HepG2 (cell line): Measurements from ENCODE around the gene MAPRE3. TPM values are rescaled to one million over a fixed set of nuclear protein-coding genes. Genes with fewer than 3 reads are reported as not detected.
A peak's percentile ranks its signal among the peaks of the same experiment; 100 is the strongest.

Source experiments
- ATRX ChIP-seq: sonication (generic); formaldehyde crosslinking; IDR thresholded peaks from 2 replicates; pipeline ENCODE4 v1.4.0; 2020; ENCODE audit warnings: missing genetic modification reagents, borderline replicate concordance
- E2F5 ChIP-seq: sonication (generic); formaldehyde crosslinking; conservative IDR thresholded peaks from 2 replicates; pipeline ENCODE4 v1.4.0; 2020; ENCODE audit warnings: missing genetic modification reagents
- GRHL1 ChIP-seq: sonication (generic); formaldehyde crosslinking; conservative IDR thresholded peaks from 2 replicates; pipeline ENCODE4 v1.8.0; 2022; ENCODE audit warnings: missing genetic modification reagents
- HMG20A ChIP-seq: IDR thresholded peaks from 2 replicates; pipeline ENCODE4 v1.6.1; 2016; ENCODE audit warnings: borderline replicate concordance
- HOXA7 ChIP-seq: sonication (generic); formaldehyde crosslinking; IDR thresholded peaks from 2 replicates; pipeline ENCODE4 v1.8.1; 2022; ENCODE audit warnings: mild to moderate bottlenecking, missing genetic modification reagents, moderate library complexity
- NBN ChIP-seq: fragments of 450-650 bp; conservative IDR thresholded peaks from 2 replicates; pipeline ENCODE4 v1.6.1; 2017
- NCOA2 ChIP-seq: sonication (generic); formaldehyde crosslinking; IDR thresholded peaks from 2 replicates; pipeline ENCODE4 v1.8.0; 2022; ENCODE audit warnings: inconsistent platforms
- ZNF441 ChIP-seq: sonication (generic); formaldehyde crosslinking; IDR thresholded peaks from 2 replicates; pipeline ENCODE4 v1.7.0; 2021; ENCODE audit warnings: missing genetic modification reagents, borderline replicate concordance
- ZNF513 ChIP-seq: sonication (generic); formaldehyde crosslinking; conservative IDR thresholded peaks from 2 replicates; pipeline ENCODE4 v1.5.0; 2020; ENCODE audit warnings: missing genetic modification reagents
- ZNF570 ChIP-seq: sonication (generic); formaldehyde crosslinking; IDR thresholded peaks from 2 replicates; pipeline ENCODE4 v1.4.0; 2020; ENCODE audit warnings: mild to moderate bottlenecking, missing genetic modification reagents, borderline replicate concordance
- ZNF577 ChIP-seq: sonication (generic); formaldehyde crosslinking; IDR thresholded peaks from 2 replicates; pipeline ENCODE4 v1.4.0; 2020; ENCODE audit warnings: mild to moderate bottlenecking, low read depth, missing genetic modification reagents, borderline replicate concordance
- ZNF749 ChIP-seq: sonication (generic); formaldehyde crosslinking; IDR thresholded peaks from 2 replicates; pipeline ENCODE4 v1.8.0; 2022; ENCODE audit warnings: mild to moderate bottlenecking, missing genetic modification reagents, moderate library complexity, borderline replicate concordance
- polyA plus RNA-seq, 8 experiments: library from polyadenylated mRNA; depleted of rRNA in 3 of 8; stranded (reverse) in 7 of 8; unstranded in 1 of 8; fragments of >200 nt; fragmentation: Illumina TruSeq in 4 of 8; extraction: Trizol in 4 of 8; gene quantifications; 2 replicates each; pipeline versions ENCODE4 v1.2.1 to v1.2.3, GENCODE V29; 2011 to 2016; ENCODE audit warnings: low read depth in 4 of 8, missing spikeins in 1 of 8, mixed read lengths in 1 of 8; ENCODE audit not compliant: insufficient read depth in 1 of 8
- total RNA-seq, 5 experiments: library from RNA; depleted of rRNA; stranded (reverse); fragments of >200 nt; fragmentation: Illumina TruSeq; extraction: Trizol; gene quantifications; 2 replicates each; pipeline ENCODE4 v1.2.3, GENCODE V29; 2016; ENCODE audit warnings: low read depth in 1 of 5
- TF ChIP-seq, protein P1 (sequence below): sonication (generic); formaldehyde crosslinking; IDR thresholded peaks from 2 replicates; pipeline ENCODE4 v1.5.0; 2020; ENCODE audit warnings: mild to moderate bottlenecking, missing genetic modification reagents, moderate library complexity
- TF ChIP-seq, protein P2 (sequence below): IDR thresholded peaks from 2 replicates; pipeline ENCODE4 v1.6.1; 2016; ENCODE audit warnings: missing compliant biosample characterization, missing genetic modification reagents, borderline replicate concordance

MAPRE3 gene
- total and polyA plus RNA-seq, 2 of the 13 experiments (the other 11 are each of a cell fraction or from before 2014, with no cell fraction given), result 0.31 to 0.91 TPM

- TF ChIP-seq ZNF749 (CRISPR knock-in tag) (0 out of 2 replicates have a peak, but pooled peaks have one; percentile 39), NCOA2 (CRISPR knock-in tag) (peak; percentile 57; the same call in 1 of the 2 replicates), HOXA7 (CRISPR knock-in tag) (no peak), HMG20A (CRISPR knock-in tag) (no peak), NBN (no peak), ZNF570 (CRISPR knock-in tag) (no peak), ZNF577 (CRISPR knock-in tag) (no peak), ZNF513 (CRISPR knock-in tag) (no peak), ZNF441 (CRISPR knock-in tag) (no peak), GRHL1 (no peak), ATRX (CRISPR knock-in tag) (no peak), E2F5 (no peak)
- TF ChIP-seq, protein P1, sequence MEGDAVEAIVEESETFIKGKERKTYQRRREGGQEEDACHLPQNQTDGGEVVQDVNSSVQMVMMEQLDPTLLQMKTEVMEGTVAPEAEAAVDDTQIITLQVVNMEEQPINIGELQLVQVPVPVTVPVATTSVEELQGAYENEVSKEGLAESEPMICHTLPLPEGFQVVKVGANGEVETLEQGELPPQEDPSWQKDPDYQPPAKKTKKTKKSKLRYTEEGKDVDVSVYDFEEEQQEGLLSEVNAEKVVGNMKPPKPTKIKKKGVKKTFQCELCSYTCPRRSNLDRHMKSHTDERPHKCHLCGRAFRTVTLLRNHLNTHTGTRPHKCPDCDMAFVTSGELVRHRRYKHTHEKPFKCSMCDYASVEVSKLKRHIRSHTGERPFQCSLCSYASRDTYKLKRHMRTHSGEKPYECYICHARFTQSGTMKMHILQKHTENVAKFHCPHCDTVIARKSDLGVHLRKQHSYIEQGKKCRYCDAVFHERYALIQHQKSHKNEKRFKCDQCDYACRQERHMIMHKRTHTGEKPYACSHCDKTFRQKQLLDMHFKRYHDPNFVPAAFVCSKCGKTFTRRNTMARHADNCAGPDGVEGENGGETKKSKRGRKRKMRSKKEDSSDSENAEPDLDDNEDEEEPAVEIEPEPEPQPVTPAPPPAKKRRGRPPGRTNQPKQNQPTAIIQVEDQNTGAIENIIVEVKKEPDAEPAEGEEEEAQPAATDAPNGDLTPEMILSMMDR (CRISPR knock-in tag), result peak; percentile 36
- TF ChIP-seq, protein P2, sequence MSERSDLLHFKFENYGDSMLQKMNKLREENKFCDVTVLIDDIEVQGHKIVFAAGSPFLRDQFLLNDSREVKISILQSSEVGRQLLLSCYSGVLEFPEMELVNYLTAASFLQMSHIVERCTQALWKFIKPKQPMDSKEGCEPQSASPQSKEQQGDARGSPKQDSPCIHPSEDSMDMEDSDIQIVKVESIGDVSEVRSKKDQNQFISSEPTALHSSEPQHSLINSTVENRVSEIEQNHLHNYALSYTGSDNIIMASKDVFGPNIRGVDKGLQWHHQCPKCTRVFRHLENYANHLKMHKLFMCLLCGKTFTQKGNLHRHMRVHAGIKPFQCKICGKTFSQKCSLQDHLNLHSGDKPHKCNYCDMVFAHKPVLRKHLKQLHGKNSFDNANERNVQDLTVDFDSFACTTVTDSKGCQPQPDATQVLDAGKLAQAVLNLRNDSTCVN, result no peak
Observed at GRCh38 chr2:27071277-27071989, 101.0 kb downstream of the MAPRE3 start, which contains the start of gene OST4 (continued).
